CD14-positive monocyte (primary cell): ENCODE data around the gene UBASH3B. TPM values are rescaled to one million over a fixed set of nuclear protein-coding genes. Genes with fewer than 3 reads are reported as not detected.
A peak's percentile ranks its signal among the peaks of the same experiment; 100 is the strongest.

Experiments used
- DNase-seq, 3 donors: peaks; one replicate each; pipeline ENCODE4 v3.0.0-alpha.2; 2011 to 2022
- H2AFZ ChIP-seq: 2 replicates; pipeline ENCODE4 v1.6.0; 2012; ENCODE audit warnings: mild to moderate bottlenecking, low read depth, low read length, inconsistent platforms; ENCODE audit not compliant: insufficient read depth, poor library complexity, severe bottlenecking
- H3K27ac ChIP-seq, 2 donors: 1 replicate in 1 of 2; 2 replicates in 1 of 2; pipeline ENCODE4 v1.5.1; 2012 to 2013; ENCODE audit warnings: low read length in 2 of 2, control low read depth in 1 of 2, inconsistent platforms in 1 of 2, low read depth in 1 of 2, mild to moderate bottlenecking in 1 of 2
- H3K27me3 ChIP-seq, 2 donors: one replicate each; pipeline versions ENCODE4 v1.6.0 to v1.6.1; 2011 to 2013; ENCODE audit warnings: low read length in 2 of 2; ENCODE audit not compliant: control insufficient read depth in 2 of 2, insufficient read depth in 2 of 2
- H3K36me3 ChIP-seq, 2 donors: replicated peaks in 1 of 2; 1 replicate in 1 of 2; 2 replicates in 1 of 2; pipeline versions ENCODE4 v1.5.1 to v1.6.1; 2012 to 2013; ENCODE audit warnings: low read length in 2 of 2, control low read depth in 1 of 2, inconsistent platforms in 1 of 2, mild to moderate bottlenecking in 1 of 2; ENCODE audit not compliant: insufficient read depth in 2 of 2, control insufficient read depth in 1 of 2
- H3K4me1 ChIP-seq, 2 donors: 1 replicate in 1 of 2; 2 replicates in 1 of 2; pipeline versions ENCODE4 v1.5.1 to v1.6.1; 2012 to 2013; ENCODE audit warnings: low read length in 2 of 2, control low read depth in 1 of 2, inconsistent platforms in 1 of 2, mild to moderate bottlenecking in 1 of 2, moderate library complexity in 1 of 2; ENCODE audit not compliant: insufficient read depth in 2 of 2, control insufficient read depth in 1 of 2
- H3K4me2 ChIP-seq: replicated peaks from 2 replicates; pipeline ENCODE3; 2012; ENCODE audit warnings: low read length, moderate library complexity, mild to moderate bottlenecking; ENCODE audit not compliant: poor library complexity, severe bottlenecking; ENCODE audit errors: extremely low read depth
- H3K4me3 ChIP-seq, 3 experiments: fragments of 200-600 bp in 1 of 3; sonication (generic) in 1 of 3; replicated peaks in 1 of 3; 1 replicate in 2 of 3; 2 replicates in 1 of 3; pipeline ENCODE4 v1.5.1; 2011 to 2013; ENCODE audit warnings: low read length in 3 of 3, mild to moderate bottlenecking in 3 of 3, control low read depth in 2 of 3, low read depth in 2 of 3, inconsistent platforms in 1 of 3, moderate library complexity in 1 of 3
- H3K79me2 ChIP-seq: 2 replicates; pipeline ENCODE4 v1.6.0; 2012; ENCODE audit warnings: mild to moderate bottlenecking, control low read depth, inconsistent platforms, low read length, moderate library complexity; ENCODE audit not compliant: insufficient read depth
- H3K9ac ChIP-seq: 2 replicates; pipeline ENCODE4 v1.6.0; 2017; ENCODE audit warnings: low read length, mild to moderate bottlenecking; ENCODE audit not compliant: insufficient read depth, poor library complexity, severe bottlenecking
- H3K9me3 ChIP-seq, 2 donors: replicated peaks in 1 of 2; 1 replicate in 1 of 2; 2 replicates in 1 of 2; pipeline versions ENCODE4 v1.5.1 to v1.6.1; 2012 to 2013; ENCODE audit warnings: low read length in 2 of 2, control low read depth in 1 of 2; ENCODE audit not compliant: control insufficient read depth in 1 of 2, insufficient read depth in 1 of 2
- H4K20me1 ChIP-seq: 2 replicates; pipeline ENCODE4 v1.6.0; 2012; ENCODE audit warnings: mild to moderate bottlenecking, low read length, control low read depth, moderate library complexity; ENCODE audit not compliant: insufficient read depth
- H3K27ac Mint-ChIP-seq, 7 donors: one replicate each; pipeline ENCODE4 v1.8.0; 2020; ENCODE audit warnings: mild to moderate bottlenecking in 7 of 7, mixed read lengths in 7 of 7, moderate library complexity in 6 of 7, inconsistent platforms in 2 of 7
- H3K27me3 Mint-ChIP-seq, 3 donors: one replicate each; pipeline ENCODE4 v1.8.0; 2021 to 2022; ENCODE audit warnings: low read depth in 3 of 3, mild to moderate bottlenecking in 3 of 3, mixed read lengths in 3 of 3, moderate library complexity in 3 of 3, inconsistent platforms in 1 of 3
- H3K36me3 Mint-ChIP-seq, 2 donors: one replicate each; pipeline ENCODE4 v1.8.0; 2020; ENCODE audit warnings: mixed read lengths in 2 of 2, inconsistent platforms in 1 of 2, mild to moderate bottlenecking in 1 of 2
- H3K4me1 Mint-ChIP-seq: one replicate; pipeline ENCODE4 v1.8.0; 2020; ENCODE audit warnings: mild to moderate bottlenecking, mixed read lengths
- H3K4me3 Mint-ChIP-seq, 2 donors: one replicate each; pipeline ENCODE4 v1.8.0; 2020; ENCODE audit warnings: mild to moderate bottlenecking in 2 of 2, mixed read lengths in 2 of 2, moderate library complexity in 1 of 2
- H3K9me3 Mint-ChIP-seq, 7 donors: one replicate each; pipeline ENCODE4 v1.8.0; 2020 to 2022; ENCODE audit warnings: mixed read lengths in 7 of 7, mild to moderate bottlenecking in 6 of 7, moderate library complexity in 6 of 7, inconsistent platforms in 2 of 7
- CTCF ChIP-seq: fragments of 200-600 bp; IDR thresholded peaks from one replicate; pipeline ENCODE4 v1.8.0; 2022; ENCODE audit warnings: antibody characterized with exemption, mild to moderate bottlenecking
- WGBS: methylation state at CpG from one replicate; pipeline ENCODE4 v1.1.5; 2013; ENCODE audit warnings: missing lambda C conversion rate; ENCODE audit not compliant: insufficient coverage; 5-methylcytosine and 5-hydroxymethylcytosine counted together
- intact Hi-C, 2 donors: fragments of 100-400 bp; cut with micrococcal nuclease; formaldehyde crosslinking; loops; one replicate each; pipeline versions ENCODE4 v1.15.0 to v1.15.1; 2023
- polyA plus RNA-seq, 3 donors: library from polyadenylated mRNA; depleted of rRNA in 1 of 3; unstranded in 2 of 3; stranded (reverse) in 1 of 3; fragments of 300-500 nt in 2 of 3; fragments of >200 nt in 1 of 3; fragmentation: Illumina TruSeq in 2 of 3; gene quantifications; 1 replicate in 2 of 3; 2 replicates in 1 of 3; pipeline ENCODE4 v1.2.3, GENCODE V29; 2012 to 2021

UBASH3B gene
- polyA plus RNA-seq, 3 donors: 3.3 to 13.5 (median 7.1) TPM

- Mint-ChIP-seq H3K4me3 (no peak overlapping the region), H3K27me3 (peaks cover 0 to 4% (median 3%) of the 10 kb centered on the region in 3 donors), H3K27ac (peak overlapping the region in 2 of 7 donors; percentile 8 to 24), H3K36me3 (no peaks in the 10 kb centered on the region), H3K9me3 (peaks cover 0 to 3% (median 0%) of the 10 kb centered on the region in 7 donors), H3K4me1 (peaks cover 35% of the 10 kb centered on the region)
- peak in 1 of 3 donors; percentile 37 for DNase-seq
- Histone ChIP-seq H3K4me3 (no peak overlapping the region), H3K79me2 (no peaks in the 10 kb centered on the region), H3K9me3 (no peaks in the 10 kb centered on the region), H3K4me1 (peaks cover 30 to 33% of the 10 kb centered on the region in 2 donors), H3K36me3 (no peaks in the 10 kb centered on the region), H3K9ac (no peak overlapping the region), H3K27me3 (no peaks in the 10 kb centered on the region), H4K20me1 (no peaks in the 10 kb centered on the region), H3K27ac (no peak overlapping the region), H3K4me2 (no peak overlapping the region), H2AFZ (no peak overlapping the region)
- intact Hi-C loops: loop anchor here (5.0 kb wide), 1 partner anchor 53 kb away; no protein-coding TSS in a partner anchor
- 67% methylated on average over 2 of the region's 7 CpGs for WGBS
- no peak for TF ChIP-seq CTCF
Observed at GRCh38 chr11:122850076-122850631, 194.6 kb downstream of the UBASH3B start.

GRCh38 chr11:122851366-122851966 lies 195.9 kb downstream of the UBASH3B start:
- peaks cover 40 to 44% of the 10 kb centered on the region in 2 donors for H3K4me1 ChIP-seq
- H3K4me3 ChIP-seq: no peak overlapping the region
- 65% methylated on average over 4 of the region's 12 CpGs for WGBS
- H3K4me3 Mint-ChIP-seq: no peak overlapping the region
- H3K4me1 Mint-ChIP-seq: peaks cover 43% of the 10 kb centered on the region
- no peak overlapping the region for H2AFZ ChIP-seq
- peaks cover 0 to 2% (median 1%) of the 10 kb centered on the region in 3 donors for H3K27me3 Mint-ChIP-seq
- H3K9ac ChIP-seq: no peak overlapping the region
- peak overlapping the region in 3 of 7 donors; percentile 21 to 47 (median 33) for H3K27ac Mint-ChIP-seq
- peak in 1 of 3 donors; percentile 54 for DNase-seq
- TF ChIP-seq CTCF: no peak
- no peaks in the 10 kb centered on the region for H4K20me1 ChIP-seq
- H3K9me3 ChIP-seq: no peaks in the 10 kb centered on the region
- H3K79me2 ChIP-seq: no peaks in the 10 kb centered on the region
- peaks cover 0 to 3% (median 0%) of the 10 kb centered on the region in 7 donors for H3K9me3 Mint-ChIP-seq
- no peaks in the 10 kb centered on the region for H3K36me3 Mint-ChIP-seq
- intact Hi-C loops: loop anchor here (5.0 kb wide), 1 partner anchor 54 kb away; no protein-coding TSS in a partner anchor
- no peaks in the 10 kb centered on the region for H3K27me3 ChIP-seq
- no peak overlapping the region for H3K4me2 ChIP-seq
- H3K36me3 ChIP-seq: no peaks in the 10 kb centered on the region
- H3K27ac ChIP-seq: no peak overlapping the region
